OCI-LY3 (cell line): ENCODE measurements around the gene VAV2.

Experiments used
- EZH2phosphoT487 ChIP-seq: fragments of 200-600 bp; shearing (Covaris generic); IDR thresholded peaks from 2 replicates; pipeline ENCODE4 v1.6.1; 2018; ENCODE audit warnings: antibody characterized with exemption, mixed run types, low read depth
- TF ChIP-seq, protein P1 (sequence below): fragments of 200-600, 300-600 bp; sonication (generic); IDR thresholded peaks from 2 replicates; pipeline ENCODE4 v1.5.1; 2014; ENCODE audit warnings: antibody characterized with exemption, low read length, low read depth

DNA sequence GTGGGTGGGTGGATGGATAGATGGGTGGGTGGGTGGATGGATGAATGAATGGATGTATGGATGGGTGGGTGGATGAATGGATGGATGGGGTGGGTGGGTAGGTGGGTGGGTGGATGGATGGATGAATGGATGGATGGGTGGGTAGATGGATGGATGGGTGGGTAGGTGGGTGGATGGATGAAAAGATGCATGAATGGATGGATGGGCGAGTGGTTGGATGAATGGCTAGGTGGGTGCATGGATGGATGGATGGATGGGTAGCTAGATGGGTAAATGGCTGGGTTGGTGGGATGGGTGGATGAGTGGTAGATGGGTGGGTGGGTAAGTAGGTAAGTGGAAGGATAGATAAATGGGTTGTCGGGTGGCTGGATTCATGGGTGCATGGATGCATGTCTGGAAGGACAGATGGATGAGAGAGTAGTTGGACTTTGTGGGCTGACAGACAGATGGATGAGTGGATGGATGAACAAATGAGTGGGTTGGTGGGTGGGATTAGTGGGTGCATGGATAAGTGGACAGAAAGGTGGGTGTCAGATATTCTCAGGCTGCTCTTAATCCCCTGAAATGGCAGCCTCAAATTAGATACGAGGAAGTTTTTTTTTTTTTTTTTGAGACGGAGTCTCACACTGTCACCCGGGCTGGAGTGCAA, 153.1 kb downstream of the VAV2 start:
- TF ChIP-seq, protein P1, sequence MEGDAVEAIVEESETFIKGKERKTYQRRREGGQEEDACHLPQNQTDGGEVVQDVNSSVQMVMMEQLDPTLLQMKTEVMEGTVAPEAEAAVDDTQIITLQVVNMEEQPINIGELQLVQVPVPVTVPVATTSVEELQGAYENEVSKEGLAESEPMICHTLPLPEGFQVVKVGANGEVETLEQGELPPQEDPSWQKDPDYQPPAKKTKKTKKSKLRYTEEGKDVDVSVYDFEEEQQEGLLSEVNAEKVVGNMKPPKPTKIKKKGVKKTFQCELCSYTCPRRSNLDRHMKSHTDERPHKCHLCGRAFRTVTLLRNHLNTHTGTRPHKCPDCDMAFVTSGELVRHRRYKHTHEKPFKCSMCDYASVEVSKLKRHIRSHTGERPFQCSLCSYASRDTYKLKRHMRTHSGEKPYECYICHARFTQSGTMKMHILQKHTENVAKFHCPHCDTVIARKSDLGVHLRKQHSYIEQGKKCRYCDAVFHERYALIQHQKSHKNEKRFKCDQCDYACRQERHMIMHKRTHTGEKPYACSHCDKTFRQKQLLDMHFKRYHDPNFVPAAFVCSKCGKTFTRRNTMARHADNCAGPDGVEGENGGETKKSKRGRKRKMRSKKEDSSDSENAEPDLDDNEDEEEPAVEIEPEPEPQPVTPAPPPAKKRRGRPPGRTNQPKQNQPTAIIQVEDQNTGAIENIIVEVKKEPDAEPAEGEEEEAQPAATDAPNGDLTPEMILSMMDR: no peak
- no peak for TF ChIP-seq EZH2phosphoT487
